Umbilical cord (tissue), 2 donors: Measurements from ENCODE around the gene SUB1. TPM values are rescaled to one million over a fixed set of nuclear protein-coding genes. Genes with fewer than 3 reads are reported as not detected.
"Not testable (repeated sequence)": the region's sequence is repeated elsewhere in the genome, so short reads cannot be mapped to it uniquely, and the experiment has no call there.

ENCODE experiments used
- DNase-seq: peaks from one replicate; pipeline ENCODE4 v3.0.0-alpha.2; 2015; ENCODE audit warnings: low spot score
- total RNA-seq: library from RNA; depleted of rRNA; stranded (reverse); fragments of >200 nt; gene quantifications from one replicate; pipeline ENCODE4 v1.2.3, GENCODE V29; 2014; ENCODE audit warnings: low replicate concordance; ENCODE audit not compliant: insufficient read depth

SUB1 gene
- total RNA-seq, 1 donor from 2014 or later = 170 TPM

GRCh38 chr5:32598997-32599549, 13.7 kb downstream of the SUB1 start:
- DNase-seq = no peak

- DNase-seq = peak; percentile 69
Measured at GRCh38 chr5:32600054-32600622, 14.8 kb downstream of the SUB1 start.

GRCh38 chr5:32601623-32602295, 16.4 kb downstream of the SUB1 start:
- no peak for DNase-seq

- no peak for DNase-seq
Measured at GRCh38 chr5:32602906-32603305, 17.5 kb downstream of the SUB1 start.

DNA sequence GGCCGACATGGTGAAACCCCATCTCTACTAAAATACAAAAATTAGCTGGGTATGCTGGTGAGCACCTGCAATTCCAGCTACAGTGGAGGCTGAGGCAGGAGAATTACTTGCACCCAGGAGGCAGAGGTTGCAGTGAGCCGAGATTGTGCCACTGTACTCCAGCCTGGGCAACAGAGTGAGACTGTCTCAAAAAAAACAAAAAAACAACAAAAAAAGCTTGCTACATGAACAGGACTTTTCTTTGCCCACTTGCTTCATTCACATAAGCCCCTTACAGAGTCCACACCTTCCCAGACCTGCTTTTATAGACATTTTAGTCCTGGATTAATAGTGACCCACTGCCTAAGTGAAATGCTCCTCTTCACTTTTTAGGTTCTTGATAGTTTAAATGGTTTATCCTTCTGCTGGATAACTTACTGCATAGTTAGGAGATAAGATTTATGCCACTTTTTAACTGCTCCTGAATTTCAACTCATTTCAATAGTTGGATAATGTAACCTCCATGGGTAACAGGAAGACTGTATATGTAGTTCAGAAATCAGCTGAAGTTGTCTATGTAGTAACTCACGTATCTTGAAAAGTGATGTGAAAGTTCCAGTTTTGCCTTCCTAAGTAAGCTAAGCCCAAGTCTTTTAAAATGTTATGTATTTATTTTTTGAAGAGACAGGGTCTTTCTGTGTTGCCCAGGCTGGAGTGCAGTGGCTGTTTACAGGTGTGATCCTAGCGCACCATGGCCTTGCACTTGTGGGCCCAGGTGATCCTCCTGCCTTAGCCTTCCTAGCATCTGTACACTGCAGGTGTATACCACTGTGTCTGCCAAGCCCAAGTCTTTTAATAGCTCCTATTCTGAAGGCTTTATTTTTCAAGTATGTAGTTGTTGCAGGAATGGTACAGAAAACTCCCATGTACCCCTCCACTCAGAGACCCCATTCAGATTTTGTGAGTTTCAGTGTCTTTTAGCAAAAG, 19.7 kb downstream of the SUB1 start:
- DNase-seq = no peak

GRCh38 chr5:32605766-32606152, 20.4 kb downstream of the SUB1 start:
- DNase-seq = no peak

- DNase-seq = peak; percentile 8
Measured at GRCh38 chr5:32612134-32612888, 27.0 kb downstream of the SUB1 start.

DNA sequence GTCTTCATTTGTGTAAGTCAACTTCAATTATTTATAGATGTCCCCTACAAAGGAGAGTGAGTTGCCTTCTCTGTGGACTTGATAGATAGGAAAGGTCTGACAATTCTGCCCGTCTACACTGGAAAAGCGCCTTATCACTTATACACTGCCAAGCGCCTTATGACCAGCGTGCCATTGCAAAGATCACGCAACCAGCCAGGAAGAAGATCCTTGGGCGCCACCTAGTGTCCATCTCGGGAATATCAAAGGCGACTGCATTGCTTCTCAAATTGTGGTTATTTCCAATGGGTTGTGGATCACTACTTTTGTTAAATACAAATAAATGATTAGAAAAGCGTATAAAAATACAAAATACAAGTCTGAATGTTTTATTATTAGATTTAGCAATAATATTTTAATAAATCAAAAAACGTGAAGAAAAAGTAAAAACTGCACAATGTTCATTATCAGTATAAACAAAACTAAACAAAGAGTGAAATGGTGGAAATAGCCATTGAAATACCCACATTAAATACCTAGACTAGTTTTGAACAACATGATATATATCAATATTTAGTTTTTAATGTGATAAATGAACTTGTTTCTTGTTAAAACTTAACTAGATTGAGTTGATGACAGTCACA, 27.8 kb downstream of the SUB1 start:
- peak; percentile 82 for DNase-seq

GRCh38 chr5:32615236-32615635, 29.9 kb downstream of the SUB1 start:
- no peak for DNase-seq

DNA sequence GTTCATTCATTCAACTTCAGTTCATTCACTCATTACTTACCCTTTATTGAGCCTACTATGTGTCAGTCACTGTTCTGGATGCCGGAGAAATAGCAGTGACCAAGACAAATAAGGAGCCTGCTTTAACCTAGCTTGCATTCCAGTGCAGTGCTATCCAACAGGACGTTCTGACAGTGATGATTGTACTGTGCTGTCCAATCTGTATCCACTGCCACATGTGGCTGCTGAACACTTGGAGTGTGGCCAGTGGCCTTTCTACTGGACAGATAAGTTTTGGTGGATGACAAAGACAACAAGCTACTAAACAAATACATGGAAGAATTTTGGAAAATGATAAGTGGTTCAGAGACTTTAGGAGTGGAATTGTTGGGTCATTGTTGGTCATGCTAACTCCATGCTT, 33.6 kb downstream of the SUB1 start:
- no peak for DNase-seq

- peak; percentile 18 for DNase-seq
Measured at GRCh38 chr5:32621256-32621655, 35.9 kb downstream of the SUB1 start.

GRCh38 chr5:32625106-32625505, 39.7 kb downstream of the SUB1 start:
- no peak for DNase-seq

DNA sequence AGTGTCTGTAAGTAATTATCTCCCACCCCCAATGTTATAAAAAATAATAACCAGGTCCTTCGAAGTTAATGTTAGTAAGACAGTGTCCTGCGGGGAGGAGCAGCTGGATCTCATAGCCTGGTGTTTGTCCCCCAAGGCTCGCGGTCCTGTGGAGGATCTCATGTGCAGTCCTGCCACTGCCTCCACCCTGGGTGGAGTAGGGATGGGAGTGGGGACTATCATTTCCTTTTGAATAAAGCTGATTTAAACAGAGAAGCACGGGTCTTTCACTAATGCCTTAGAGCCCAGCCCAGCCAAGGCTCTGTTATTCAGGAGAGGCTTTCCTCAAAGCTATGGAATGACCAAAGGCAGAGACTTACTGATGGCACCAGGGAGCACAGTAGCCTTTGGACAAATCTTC, 40.2 kb downstream of the SUB1 start:
- no peak for DNase-seq

GRCh38 chr5:32627219-32627870, 42.0 kb downstream of the SUB1 start:
- no peak for DNase-seq

DNA sequence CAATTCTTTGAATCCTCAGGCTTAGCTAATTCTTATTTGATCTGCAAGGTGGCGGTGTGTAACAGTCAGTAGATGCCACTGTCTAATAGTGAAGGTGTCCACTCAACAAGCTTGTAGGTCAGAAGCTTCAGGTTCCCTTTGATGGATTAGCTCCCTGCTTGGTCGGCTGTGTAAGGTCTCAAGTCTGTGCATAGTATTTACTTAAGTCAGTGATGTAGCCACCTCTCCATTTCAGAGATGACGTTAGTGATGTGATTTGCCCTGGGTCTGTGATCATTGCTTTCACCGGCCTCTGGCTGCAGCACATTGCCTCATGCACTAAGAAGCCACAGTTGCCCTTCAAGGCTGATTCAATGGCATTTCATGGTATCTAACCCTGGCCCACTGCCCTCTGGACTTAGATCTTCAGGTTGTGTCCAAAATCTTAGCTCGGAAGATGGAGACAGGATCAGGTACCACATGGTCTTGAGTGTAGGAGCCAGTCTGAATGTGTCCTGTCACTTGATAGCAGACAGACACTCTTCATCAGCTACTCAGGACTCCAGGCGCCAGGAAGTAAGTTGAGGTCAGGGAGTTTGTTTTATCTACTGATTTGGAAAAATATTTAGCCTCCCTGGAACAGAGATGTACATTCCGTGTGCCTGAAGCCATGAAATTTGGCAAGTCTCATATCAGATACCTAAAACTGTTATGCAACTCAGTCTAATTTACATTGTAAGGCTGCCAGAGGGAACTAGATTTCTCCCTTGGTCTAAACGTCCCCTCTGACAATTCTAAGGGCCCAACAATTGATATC, 42.9 kb downstream of the SUB1 start:
- DNase-seq = no peak

DNA sequence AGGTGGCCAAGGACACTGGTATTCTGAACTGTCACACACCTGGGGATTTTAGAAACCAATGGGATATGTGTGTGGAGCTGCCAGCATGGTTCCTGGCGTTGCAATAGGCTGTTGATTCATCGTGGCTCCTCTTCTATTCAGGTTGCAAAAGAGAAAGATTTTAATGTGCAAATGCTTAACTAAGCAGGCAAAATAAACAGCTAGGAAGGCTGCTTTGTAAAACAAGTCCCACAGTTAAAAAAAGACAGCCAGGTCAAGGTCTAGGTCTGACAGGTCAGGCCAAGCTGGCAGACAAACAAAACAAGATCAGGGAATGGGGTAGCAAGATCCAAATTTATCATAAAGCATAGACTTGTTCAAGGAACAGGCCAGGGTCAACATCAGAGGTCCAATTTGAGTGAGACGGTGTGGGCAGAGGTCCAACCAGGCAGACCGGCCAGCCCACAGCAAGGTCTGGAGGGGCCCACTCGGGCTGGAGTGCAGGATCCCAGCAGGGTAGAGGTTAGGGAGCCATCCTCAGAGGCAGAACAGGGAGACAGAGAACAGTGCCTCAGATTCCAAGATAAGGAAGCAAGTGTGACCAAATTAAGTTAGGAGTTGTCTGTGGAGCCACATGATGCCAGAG, 45.6 kb downstream of the SUB1 start:
- no peak for DNase-seq

DNA sequence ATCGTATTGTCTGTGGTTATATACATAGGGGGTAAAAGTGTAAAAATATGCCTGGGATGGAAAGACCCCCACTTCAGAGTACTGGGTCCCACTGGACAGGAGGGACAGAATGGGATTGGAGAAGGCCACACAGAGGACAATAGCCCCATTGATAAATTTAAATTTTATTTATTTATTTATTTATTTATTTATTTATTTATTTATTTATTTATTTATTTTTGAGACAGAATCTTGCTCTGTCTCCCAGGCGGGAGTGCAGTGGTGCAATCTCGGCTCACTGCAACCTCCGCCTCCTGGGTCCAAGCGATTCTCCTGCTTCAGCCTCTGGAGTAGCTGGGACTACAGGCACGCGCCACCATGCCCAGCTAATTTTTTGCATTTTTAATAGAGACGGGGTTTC, 47.7 kb downstream of the SUB1 start:
- not testable (repeated sequence) for DNase-seq

GRCh38 chr5:32638309-32638708, 53.0 kb downstream of the SUB1 start:
- no peak for DNase-seq

GRCh38 chr5:32639943-32640342, 54.6 kb downstream of the SUB1 start:
- DNase-seq = no peak
